Measurements from ENCODE around the gene N4BP2L2. TPM values are rescaled to one million over a fixed set of nuclear protein-coding genes. Genes with fewer than 3 reads are reported as not detected.

Gene N4BP2L2
- total and polyA plus RNA-seq, 2 donors: 61.8 to 338 TPM

DNA sequence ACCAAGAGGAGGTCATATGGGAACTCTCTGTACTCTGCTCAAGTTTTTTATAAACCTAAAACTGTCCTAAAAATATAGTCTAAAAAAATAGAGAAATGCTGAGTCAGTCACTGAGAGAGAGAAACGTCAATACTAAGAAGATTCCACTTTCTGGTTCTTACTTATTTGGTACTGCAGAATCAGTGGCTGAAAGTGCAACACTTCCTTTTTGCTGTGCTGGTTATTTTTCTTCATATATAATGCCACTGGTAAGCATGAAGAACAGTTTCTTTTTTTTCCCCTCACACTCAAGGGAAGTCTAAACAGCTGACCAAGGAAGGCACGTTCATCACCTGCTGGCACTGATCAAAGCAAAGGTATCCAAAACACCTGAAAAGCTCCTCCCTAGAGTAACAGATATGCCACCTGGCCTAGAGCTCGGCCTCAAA lies 66.4 kb downstream of the N4BP2L2 start:
- no peak for DNase-seq (ENCODE audit: extremely low spot score)
- WGBS: 75% methylated on average over 3 of the region's 3 CpGs
- H3K4me1 ChIP-seq (ENCODE audit: insufficient read depth): no peaks in the 10 kb centered on the region
- no peak overlapping the region for H3K4me3 ChIP-seq (ENCODE audit: low read depth, low read length)
- no peak overlapping the region for H3K27ac ChIP-seq (ENCODE audit: low read depth)
- H3K36me3 ChIP-seq (ENCODE audit: insufficient read depth): no peaks in the 10 kb centered on the region

DNA sequence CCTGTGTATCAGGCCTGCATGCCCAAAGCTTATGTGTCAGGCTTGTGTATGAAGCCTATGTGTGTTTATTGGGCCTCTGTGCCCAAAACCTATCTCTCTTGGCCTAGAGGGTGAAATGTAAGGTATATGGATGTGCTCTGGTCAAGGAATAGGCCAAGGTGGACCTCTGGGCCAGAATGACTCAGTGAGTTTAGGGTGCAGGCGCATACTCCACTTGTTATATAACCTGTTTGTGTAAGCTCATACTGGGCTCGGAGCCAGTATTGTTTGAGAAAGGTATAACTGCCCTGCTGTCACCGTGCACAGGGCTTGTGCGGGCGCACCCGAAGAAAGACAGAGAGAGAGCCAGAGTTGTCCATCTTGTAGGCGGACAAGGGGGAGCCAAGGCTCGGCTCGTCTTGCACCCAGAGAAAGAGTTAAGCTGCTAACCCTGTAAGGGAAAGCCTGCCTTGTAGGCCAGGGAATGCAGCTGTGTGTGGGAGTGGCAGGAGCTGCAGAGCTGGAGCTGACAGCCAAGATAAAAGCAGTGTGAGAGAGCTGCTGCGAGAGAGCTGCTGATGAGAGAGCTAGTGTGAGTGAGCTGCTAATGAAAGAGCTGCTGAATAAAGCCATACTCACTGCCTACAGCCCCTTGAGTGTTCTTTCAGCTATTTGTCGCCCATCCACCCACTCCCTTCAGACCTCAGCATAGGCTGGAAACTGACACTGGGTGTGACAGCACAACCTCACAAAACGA lies 67.2 kb downstream of the N4BP2L2 start:
- Histone ChIP-seq H3K27ac (ENCODE audit: low read depth) (no peak overlapping the region), H3K36me3 (ENCODE audit: insufficient read depth) (no peaks in the 10 kb centered on the region), H3K4me3 (ENCODE audit: low read depth, low read length) (no peak overlapping the region), H3K4me1 (ENCODE audit: insufficient read depth) (no peaks in the 10 kb centered on the region)
- no peak for DNase-seq (ENCODE audit: extremely low spot score)
- 66% methylated on average over 12 of the region's 12 CpGs for WGBS

GRCh38 chr13:32468502-32469142 lies 70.0 kb downstream of the N4BP2L2 start:
- WGBS: 89% methylated on average over 6 of the region's 6 CpGs
- H3K4me3 ChIP-seq (ENCODE audit: low read depth, low read length): no peak overlapping the region
- no peak for DNase-seq (ENCODE audit: extremely low spot score)
- H3K4me1 ChIP-seq (ENCODE audit: insufficient read depth): no peaks in the 10 kb centered on the region
- no peak overlapping the region for H3K27ac ChIP-seq (ENCODE audit: low read depth)
- peaks cover 2% of the 10 kb centered on the region for H3K36me3 ChIP-seq (ENCODE audit: insufficient read depth)

- 98% methylated on average over 2 of the region's 2 CpGs for WGBS
- H3K4me3 ChIP-seq (ENCODE audit: low read depth, low read length): no peak overlapping the region
- H3K27ac ChIP-seq (ENCODE audit: low read depth): no peak overlapping the region
- no peak for DNase-seq (ENCODE audit: extremely low spot score)
- no peaks in the 10 kb centered on the region for H3K4me1 ChIP-seq (ENCODE audit: insufficient read depth)
- H3K36me3 ChIP-seq (ENCODE audit: insufficient read depth): peaks cover 4% of the 10 kb centered on the region
Measured at GRCh38 chr13:32456591-32456990, 82.0 kb downstream of the N4BP2L2 start.

GRCh38 chr13:32455594-32455903 lies 83.0 kb downstream of the N4BP2L2 start:
- WGBS: 100% methylated on average over 2 of the region's 2 CpGs
- peaks cover 2% of the 10 kb centered on the region for H3K36me3 ChIP-seq (ENCODE audit: insufficient read depth)
- no peak overlapping the region for H3K27ac ChIP-seq (ENCODE audit: low read depth)
- no peak overlapping the region for H3K4me3 ChIP-seq (ENCODE audit: low read depth, low read length)
- DNase-seq (ENCODE audit: extremely low spot score): no peak
- no peaks in the 10 kb centered on the region for H3K4me1 ChIP-seq (ENCODE audit: insufficient read depth)

DNA sequence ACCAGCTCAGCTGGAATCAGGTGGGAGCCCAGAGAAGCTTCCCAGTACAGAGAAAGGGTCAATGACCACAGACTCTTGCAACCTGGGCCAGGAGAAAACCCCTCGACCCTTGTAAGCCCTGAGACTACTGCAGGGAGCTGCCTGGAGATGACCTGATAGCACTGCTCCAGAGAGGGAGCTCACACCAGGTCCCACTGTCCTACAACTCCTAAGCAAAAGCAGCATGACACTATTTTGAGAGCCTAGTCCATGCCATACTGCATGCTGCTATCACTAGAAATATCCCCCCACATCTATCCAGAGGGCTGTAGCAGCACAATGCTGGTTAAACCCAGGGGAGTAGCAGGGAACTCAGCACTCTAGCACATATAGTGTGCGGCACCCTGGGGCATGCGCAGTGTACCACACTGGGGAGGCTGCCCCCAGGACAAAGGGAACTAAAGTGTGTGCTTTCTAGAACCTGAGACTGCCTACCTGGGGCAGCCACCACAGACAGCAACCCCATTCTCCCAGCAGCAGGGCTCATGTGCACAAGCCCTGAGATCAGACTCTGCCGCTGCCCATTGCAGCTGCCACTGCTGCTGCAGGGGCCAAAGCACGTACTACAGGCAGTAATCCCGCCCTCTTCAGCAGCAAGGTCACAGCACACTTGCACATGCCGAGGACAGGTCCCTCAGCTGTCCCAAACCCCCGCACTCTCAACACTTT lies 83.6 kb downstream of the N4BP2L2 start:
- Histone ChIP-seq H3K4me3 (ENCODE audit: low read depth, low read length) (no peak overlapping the region), H3K36me3 (ENCODE audit: insufficient read depth) (peaks cover 2% of the 10 kb centered on the region), H3K27ac (ENCODE audit: low read depth) (no peak overlapping the region), H3K4me1 (ENCODE audit: insufficient read depth) (no peaks in the 10 kb centered on the region)
- WGBS: 92% methylated on average over 8 of the region's 8 CpGs
- DNase-seq (ENCODE audit: extremely low spot score): no peak

DNA sequence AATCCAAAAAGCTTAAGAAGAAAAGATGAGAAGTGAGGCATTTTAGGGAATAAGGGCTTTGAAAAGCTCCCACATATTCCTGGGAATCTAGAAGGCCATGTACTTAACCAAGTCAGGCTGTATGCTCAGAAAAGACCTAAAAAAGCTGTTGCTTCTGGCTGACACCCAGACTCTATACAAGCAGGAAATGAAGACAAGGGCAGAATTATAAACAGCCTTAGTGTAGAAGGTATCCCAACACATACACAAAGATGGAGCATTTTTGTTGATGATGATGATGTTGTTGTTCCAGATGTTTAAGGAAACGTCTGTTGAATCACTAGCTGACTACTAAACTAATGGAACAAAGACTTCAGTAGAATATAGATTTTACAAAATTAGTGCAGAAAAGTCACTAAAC lies 84.6 kb downstream of the N4BP2L2 start:
- peaks cover 2% of the 10 kb centered on the region for H3K36me3 ChIP-seq (ENCODE audit: insufficient read depth)
- H3K4me1 ChIP-seq (ENCODE audit: insufficient read depth): no peaks in the 10 kb centered on the region
- WGBS: 54% methylated on average over 1 of the region's 1 CpG

DNA sequence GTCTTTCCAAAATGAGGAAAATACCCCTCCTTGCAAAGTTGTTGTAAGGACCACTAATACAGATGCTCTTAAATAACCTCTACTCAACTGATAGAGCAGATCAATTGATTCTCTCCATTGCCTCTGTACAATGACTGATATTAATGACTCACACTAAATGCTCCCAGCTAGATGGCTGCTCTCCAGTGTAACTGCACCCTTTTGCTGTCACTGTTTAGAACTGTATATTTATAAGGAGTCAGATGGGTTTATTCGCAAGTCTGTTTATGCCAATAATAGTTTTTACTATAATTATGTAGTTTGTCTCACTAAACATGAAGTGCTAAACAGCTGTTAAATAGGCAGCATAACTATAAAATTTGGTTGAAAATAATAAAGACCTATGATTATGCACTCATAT lies 89.6 kb downstream of the N4BP2L2 start:
- Histone ChIP-seq H3K27ac (ENCODE audit: low read depth) (no peak overlapping the region), H3K4me3 (ENCODE audit: low read depth, low read length) (no peak overlapping the region), H3K36me3 (ENCODE audit: insufficient read depth) (peaks cover 2% of the 10 kb centered on the region), H3K4me1 (ENCODE audit: insufficient read depth) (no peaks in the 10 kb centered on the region)
- WGBS: 75% methylated on average over 1 of the region's 1 CpG
- DNase-seq (ENCODE audit: extremely low spot score): no peak

More for the DNA sequence above, 84.6 kb downstream of the N4BP2L2 start:
- no peak for DNase-seq (ENCODE audit: extremely low spot score)
- H3K27ac ChIP-seq (ENCODE audit: low read depth): no peak overlapping the region
- H3K4me3 ChIP-seq (ENCODE audit: low read depth, low read length): no peak overlapping the region

- H3K36me3 ChIP-seq (ENCODE audit: insufficient read depth): peaks cover 2% of the 10 kb centered on the region
- no peak for DNase-seq (ENCODE audit: extremely low spot score)
- H3K4me1 ChIP-seq (ENCODE audit: insufficient read depth): no peaks in the 10 kb centered on the region
- no peak overlapping the region for H3K27ac ChIP-seq (ENCODE audit: low read depth)
- H3K4me3 ChIP-seq (ENCODE audit: low read depth, low read length): no peak overlapping the region
Measured at GRCh38 chr13:32447894-32448623, 90.5 kb downstream of the N4BP2L2 start.

DNA sequence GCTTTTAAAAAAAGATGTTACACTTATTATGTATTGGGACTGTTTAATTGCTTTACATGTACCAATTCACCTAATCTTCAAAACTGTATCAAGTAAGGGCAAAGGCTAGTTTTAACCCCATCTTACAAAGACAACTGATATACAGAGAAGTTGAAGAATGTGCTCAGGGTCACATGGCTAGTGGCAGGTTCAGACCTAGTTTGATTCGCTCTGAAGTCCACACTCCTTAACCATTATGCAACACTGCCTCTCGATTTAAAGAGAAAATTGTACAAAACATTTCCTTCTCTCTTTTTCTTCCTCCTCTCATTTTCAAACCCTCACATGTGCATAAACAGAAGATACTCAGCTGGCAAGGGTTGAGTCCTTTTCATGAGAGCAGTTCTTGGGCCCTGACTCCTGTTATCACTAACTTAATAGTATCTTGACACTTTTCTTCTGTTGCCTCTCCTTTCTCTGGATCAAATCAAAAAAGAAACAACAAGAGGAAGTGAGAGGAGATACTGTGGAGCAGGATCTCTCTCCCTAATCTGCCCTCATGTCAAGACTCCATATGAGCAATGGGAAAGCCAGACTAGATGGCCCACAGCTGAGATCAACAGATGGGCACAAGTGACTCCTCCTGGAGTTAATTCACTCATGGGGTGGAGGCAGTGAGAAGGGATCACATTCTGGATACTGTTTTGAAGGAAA lies 91.7 kb downstream of the N4BP2L2 start:
- Histone ChIP-seq H3K4me3 (ENCODE audit: low read depth, low read length) (no peak overlapping the region), H3K4me1 (ENCODE audit: insufficient read depth) (no peaks in the 10 kb centered on the region), H3K36me3 (ENCODE audit: insufficient read depth) (no peaks in the 10 kb centered on the region), H3K27ac (ENCODE audit: low read depth) (no peak overlapping the region)
- no peak for DNase-seq (ENCODE audit: extremely low spot score)
- 78% methylated on average over 2 of the region's 2 CpGs for WGBS

DNA sequence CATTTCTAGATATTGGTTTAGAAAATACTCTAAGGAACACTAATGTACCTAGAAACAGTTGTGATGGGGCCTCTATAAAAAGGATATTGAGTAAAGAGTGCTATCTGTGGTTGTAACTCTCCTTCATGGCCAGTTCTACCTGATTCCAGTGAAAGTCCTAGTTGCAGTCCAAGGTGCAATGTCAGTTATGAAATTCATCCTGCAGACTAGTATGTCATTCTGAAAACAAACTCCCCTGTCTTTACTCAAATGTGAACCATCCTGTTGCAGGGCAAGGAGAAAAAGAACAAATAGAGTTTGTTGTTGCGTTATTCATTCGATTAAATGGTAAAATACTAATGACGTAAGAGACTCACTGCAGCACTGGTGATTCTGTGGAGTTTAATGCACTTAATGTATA lies 92.4 kb downstream of the N4BP2L2 start:
- DNase-seq (ENCODE audit: extremely low spot score): no peak
- Histone ChIP-seq H3K27ac (ENCODE audit: low read depth) (no peak overlapping the region), H3K36me3 (ENCODE audit: insufficient read depth) (no peaks in the 10 kb centered on the region), H3K4me3 (ENCODE audit: low read depth, low read length) (no peak overlapping the region), H3K4me1 (ENCODE audit: insufficient read depth) (no peaks in the 10 kb centered on the region)
- 94% methylated on average over 3 of the region's 3 CpGs for WGBS

DNA sequence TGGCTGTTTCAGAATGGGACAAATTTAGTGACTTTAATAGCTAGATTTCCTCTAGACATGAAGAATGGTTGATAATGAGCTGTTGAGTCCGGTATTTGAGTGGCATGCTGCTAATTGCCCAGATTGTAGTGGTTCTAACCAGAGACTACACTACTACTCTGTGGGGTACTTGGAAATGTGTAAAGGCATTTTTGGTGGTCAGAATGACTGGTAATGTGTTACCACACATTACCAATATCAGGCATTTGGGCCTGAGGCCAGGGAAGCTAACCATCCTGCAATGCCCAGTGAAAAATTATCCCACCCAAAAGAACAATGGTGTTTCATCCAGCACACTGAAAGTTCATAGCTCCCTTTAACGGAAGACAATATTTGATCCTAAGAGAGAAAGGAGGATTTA lies 93.1 kb downstream of the N4BP2L2 start:
- Histone ChIP-seq H3K4me1 (ENCODE audit: insufficient read depth) (no peaks in the 10 kb centered on the region), H3K4me3 (ENCODE audit: low read depth, low read length) (no peak overlapping the region), H3K36me3 (ENCODE audit: insufficient read depth) (no peaks in the 10 kb centered on the region), H3K27ac (ENCODE audit: low read depth) (no peak overlapping the region)
- DNase-seq (ENCODE audit: extremely low spot score): no peak
- 95% methylated on average over 2 of the region's 2 CpGs for WGBS

- H3K4me1 ChIP-seq (ENCODE audit: insufficient read depth): no peaks in the 10 kb centered on the region
- 53% methylated on average over 2 of the region's 2 CpGs for WGBS
- H3K27ac ChIP-seq (ENCODE audit: low read depth): no peak overlapping the region
- no peaks in the 10 kb centered on the region for H3K36me3 ChIP-seq (ENCODE audit: insufficient read depth)
- no peak for DNase-seq (ENCODE audit: extremely low spot score)
- no peak overlapping the region for H3K4me3 ChIP-seq (ENCODE audit: low read depth, low read length)
Measured at GRCh38 chr13:32443111-32443510, 95.5 kb downstream of the N4BP2L2 start.
